Endodermal cell (in vitro differentiated cells): ENCODE results near the gene SCTR. TPM values are rescaled to one million over a fixed set of nuclear protein-coding genes. Genes with fewer than 3 reads are reported as not detected.

Experiments
- DNase-seq: peaks from one replicate; pipeline ENCODE4 v3.0.0-alpha.2; 2017
- H3K27ac ChIP-seq: 2 replicates; pipeline ENCODE4 v1.5.1; 2013; ENCODE audit warnings: mild to moderate bottlenecking, low read depth, low read length, moderate library complexity
- H3K27me3 ChIP-seq: 2 replicates; pipeline ENCODE4 v1.6.1; 2013; ENCODE audit warnings: mild to moderate bottlenecking, low read length, moderate library complexity; ENCODE audit not compliant: insufficient read depth, control insufficient read depth, poor library complexity, severe bottlenecking
- H3K36me3 ChIP-seq: 2 replicates; pipeline ENCODE4 v1.7.0; 2013; ENCODE audit warnings: mild to moderate bottlenecking, low read length, moderate library complexity; ENCODE audit not compliant: control insufficient read depth, insufficient read depth
- H3K4me1 ChIP-seq: one replicate; pipeline ENCODE4 v1.7.0; 2013; ENCODE audit warnings: low read length; ENCODE audit not compliant: control insufficient read depth, insufficient read depth
- H3K4me3 ChIP-seq: 2 replicates; pipeline ENCODE4 v1.5.1; 2013; ENCODE audit warnings: mild to moderate bottlenecking, low read length, moderate library complexity
- H3K9ac ChIP-seq: 2 replicates; pipeline ENCODE4 v1.6.1; 2013; ENCODE audit warnings: mild to moderate bottlenecking, low read length, moderate library complexity; ENCODE audit not compliant: poor library complexity, severe bottlenecking; ENCODE audit errors: extremely low read depth
- H3K9me3 ChIP-seq: 2 replicates; pipeline ENCODE4 v1.6.1; 2013; ENCODE audit warnings: mild to moderate bottlenecking, low read length, moderate library complexity; ENCODE audit not compliant: control insufficient read depth
- H3K27ac Mint-ChIP-seq: 2 replicates; pipeline ENCODE4 v1.8.0; 2020; ENCODE audit warnings: mixed read lengths
- H3K27me3 Mint-ChIP-seq: 2 replicates; pipeline ENCODE4 v1.8.0; 2021; ENCODE audit warnings: mild to moderate bottlenecking, mixed read lengths; ENCODE audit not compliant: insufficient read depth
- H3K36me3 Mint-ChIP-seq: 2 replicates; pipeline ENCODE4 v1.8.0; 2020; ENCODE audit warnings: low read depth, mixed read lengths
- H3K4me1 Mint-ChIP-seq: 2 replicates; pipeline ENCODE4 v1.8.0; 2020; ENCODE audit warnings: mixed read lengths
- H3K4me3 Mint-ChIP-seq: 2 replicates; pipeline ENCODE4 v1.8.0; 2020; ENCODE audit warnings: mild to moderate bottlenecking, moderate library complexity, mixed read lengths
- H3K9me3 Mint-ChIP-seq: 2 replicates; pipeline ENCODE4 v1.8.0; 2020; ENCODE audit warnings: mild to moderate bottlenecking, mixed read lengths
- WGBS, 2 experiments: methylation state at CpG; one replicate each; pipeline versions ENCODE4 v1.1.5 to v1.1.7; 2013; ENCODE audit warnings: missing lambda C conversion rate in 2 of 2, mixed read lengths in 1 of 2; ENCODE audit not compliant: insufficient coverage in 1 of 2, insufficient read length in 1 of 2; 5-methylcytosine and 5-hydroxymethylcytosine counted together
- total RNA-seq, 2 donors: library from RNA; stranded (reverse); fragmentation: NEBNext Ultra II Directional in 1 of 2; extraction: Animal tissue kit (Norgen Biotek cat#: 25700) in 1 of 2; gene quantifications; 2 replicates in 1 of 2; 3 replicates in 1 of 2; pipeline ENCODE4 v1.2.1, GENCODE V29; 2021
- TF ChIP-seq, protein P1 (sequence below): fragments of 200-600 bp; sonication (generic); conservative IDR thresholded peaks from 2 replicates; pipeline ENCODE4 v1.5.0; 2021; ENCODE audit warnings: antibody characterized with exemption, mild to moderate bottlenecking

Gene SCTR
- total RNA-seq, 2 donors from 2014 or later: 0.20 to 0.49 TPM

DNA sequence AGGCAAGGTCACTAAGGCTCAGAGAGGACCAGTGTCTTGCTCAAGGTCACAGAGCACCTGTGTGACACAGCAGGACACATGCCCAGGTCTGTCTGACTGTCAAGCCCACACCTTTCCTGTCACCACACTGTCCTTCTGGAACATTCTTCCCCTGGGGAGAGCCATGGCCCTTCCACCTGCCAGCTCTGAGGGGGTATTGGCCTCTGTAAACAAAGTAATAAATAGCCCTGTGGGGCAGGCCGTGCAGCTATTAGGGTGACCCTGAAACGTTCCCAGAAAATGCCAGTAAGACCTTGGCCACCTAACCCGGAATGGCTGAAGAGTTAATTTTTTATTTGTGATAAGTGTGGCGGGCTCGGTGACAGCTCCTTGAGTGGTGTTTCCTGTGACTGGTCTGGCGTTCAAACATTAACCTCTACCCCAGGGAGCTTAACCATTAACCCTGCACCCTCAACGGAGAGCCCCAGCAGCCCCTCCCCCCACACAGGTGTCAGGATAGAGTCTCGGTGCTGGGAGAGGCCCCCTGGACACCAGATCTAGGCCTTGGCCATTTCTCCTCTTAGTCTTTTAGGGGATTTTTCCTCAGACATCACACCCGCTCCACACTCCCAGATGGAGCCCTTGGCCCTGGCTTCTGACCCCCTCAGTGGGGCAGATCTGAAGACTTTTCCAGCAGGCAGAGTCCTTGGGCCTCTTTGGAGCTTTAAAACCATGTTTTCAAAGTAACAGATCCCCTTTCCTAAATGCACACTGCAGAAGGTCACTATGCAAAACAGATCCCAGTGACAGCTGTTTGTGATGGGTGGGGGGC lies 36.6 kb downstream of the SCTR start:
- Mint-ChIP-seq H3K27me3 (peaks cover 12% of the 10 kb centered on the region), H3K4me3 (peak overlapping the region; percentile 12), H3K27ac (peak overlapping the region; percentile 18), H3K36me3 (no peaks in the 10 kb centered on the region), H3K9me3 (no peaks in the 10 kb centered on the region), H3K4me1 (peaks cover 60% of the 10 kb centered on the region)
- Histone ChIP-seq H3K9me3 (no peaks in the 10 kb centered on the region), H3K27ac (no peak overlapping the region), H3K4me3 (no peak overlapping the region), H3K36me3 (no peaks in the 10 kb centered on the region), H3K4me1 (peaks cover 29% of the 10 kb centered on the region), H3K9ac (no peak overlapping the region), H3K27me3 (no peaks in the 10 kb centered on the region)
- WGBS, 2 experiments: 72 to 78% methylated on average over 1 to 9 of the region's 9 CpGs
- peak; percentile 60 for DNase-seq
- TF ChIP-seq, protein P1, sequence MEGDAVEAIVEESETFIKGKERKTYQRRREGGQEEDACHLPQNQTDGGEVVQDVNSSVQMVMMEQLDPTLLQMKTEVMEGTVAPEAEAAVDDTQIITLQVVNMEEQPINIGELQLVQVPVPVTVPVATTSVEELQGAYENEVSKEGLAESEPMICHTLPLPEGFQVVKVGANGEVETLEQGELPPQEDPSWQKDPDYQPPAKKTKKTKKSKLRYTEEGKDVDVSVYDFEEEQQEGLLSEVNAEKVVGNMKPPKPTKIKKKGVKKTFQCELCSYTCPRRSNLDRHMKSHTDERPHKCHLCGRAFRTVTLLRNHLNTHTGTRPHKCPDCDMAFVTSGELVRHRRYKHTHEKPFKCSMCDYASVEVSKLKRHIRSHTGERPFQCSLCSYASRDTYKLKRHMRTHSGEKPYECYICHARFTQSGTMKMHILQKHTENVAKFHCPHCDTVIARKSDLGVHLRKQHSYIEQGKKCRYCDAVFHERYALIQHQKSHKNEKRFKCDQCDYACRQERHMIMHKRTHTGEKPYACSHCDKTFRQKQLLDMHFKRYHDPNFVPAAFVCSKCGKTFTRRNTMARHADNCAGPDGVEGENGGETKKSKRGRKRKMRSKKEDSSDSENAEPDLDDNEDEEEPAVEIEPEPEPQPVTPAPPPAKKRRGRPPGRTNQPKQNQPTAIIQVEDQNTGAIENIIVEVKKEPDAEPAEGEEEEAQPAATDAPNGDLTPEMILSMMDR: no peak

DNA sequence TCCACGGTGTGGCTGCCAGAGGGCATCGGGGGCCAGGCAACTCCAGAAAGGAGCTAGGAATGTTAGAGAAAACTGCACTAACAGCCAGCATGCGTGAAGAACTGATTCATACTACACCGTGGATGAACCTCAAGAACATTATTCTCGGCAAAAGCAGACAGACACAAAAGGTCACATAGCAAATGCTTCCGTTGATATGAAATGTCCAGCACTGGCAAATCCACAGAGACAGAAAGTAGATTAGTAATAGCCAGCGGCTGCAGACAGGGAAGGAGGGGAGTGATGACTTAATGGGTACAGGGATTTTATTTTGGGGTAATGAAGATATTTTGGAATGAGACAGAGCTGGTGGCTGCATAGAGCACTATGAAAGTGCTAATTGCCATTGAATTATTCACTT lies 37.4 kb downstream of the SCTR start:
- Mint-ChIP-seq H3K4me1 (peaks cover 53% of the 10 kb centered on the region), H3K27ac (no peak overlapping the region), H3K9me3 (no peaks in the 10 kb centered on the region), H3K4me3 (peak overlapping the region; percentile 8), H3K27me3 (peaks cover 12% of the 10 kb centered on the region), H3K36me3 (no peaks in the 10 kb centered on the region)
- no peaks in the 10 kb centered on the region for H3K9me3 ChIP-seq
- no peak overlapping the region for H3K27ac ChIP-seq
- no peak overlapping the region for H3K9ac ChIP-seq
- peaks cover 27% of the 10 kb centered on the region for H3K4me1 ChIP-seq
- H3K27me3 ChIP-seq: no peaks in the 10 kb centered on the region
- DNase-seq: no peak
- WGBS, 2 experiments: 93% methylated on average over 7 of the region's 7 CpGs
- no peak overlapping the region for H3K4me3 ChIP-seq
- TF ChIP-seq, protein P1: no peak
- H3K36me3 ChIP-seq: no peaks in the 10 kb centered on the region

DNA sequence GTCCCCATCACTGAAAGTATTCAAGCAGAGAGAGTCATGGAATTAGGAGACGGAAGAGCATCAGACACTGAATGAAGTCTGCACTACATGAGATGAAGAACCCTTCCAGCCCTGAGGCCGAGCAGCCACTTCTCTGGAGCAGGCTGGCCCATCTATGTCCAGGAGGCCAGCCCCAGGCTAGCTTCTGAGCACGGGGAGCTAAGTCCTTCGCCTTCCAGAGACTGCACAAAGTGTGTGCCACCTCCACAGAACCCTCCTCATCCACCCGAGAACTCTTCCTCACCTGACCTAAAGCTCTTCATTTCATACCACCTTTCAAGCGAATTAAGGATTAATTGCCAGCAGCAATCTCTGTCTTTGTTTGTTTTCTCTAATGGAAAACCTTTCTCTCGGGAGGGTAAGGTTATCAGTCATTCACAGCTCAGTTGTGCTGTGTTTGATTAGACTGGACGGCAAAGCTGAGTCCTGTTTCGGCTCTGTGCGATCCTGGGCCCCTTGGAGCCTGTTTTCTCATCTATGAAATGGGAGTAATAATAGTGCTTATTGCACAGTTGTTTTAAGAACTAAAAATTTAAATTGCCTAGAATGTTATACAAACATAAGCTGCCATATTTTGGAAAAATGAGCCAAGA lies 38.0 kb downstream of the SCTR start:
- Histone ChIP-seq H3K9ac (no peak overlapping the region), H3K27me3 (no peaks in the 10 kb centered on the region), H3K9me3 (no peaks in the 10 kb centered on the region), H3K27ac (no peak overlapping the region), H3K4me1 (peaks cover 25% of the 10 kb centered on the region), H3K36me3 (no peaks in the 10 kb centered on the region), H3K4me3 (no peak overlapping the region)
- Mint-ChIP-seq H3K27me3 (peaks cover 12% of the 10 kb centered on the region), H3K4me3 (peak overlapping the region; percentile 8), H3K27ac (no peak overlapping the region), H3K4me1 (peaks cover 51% of the 10 kb centered on the region), H3K9me3 (no peaks in the 10 kb centered on the region), H3K36me3 (no peaks in the 10 kb centered on the region)
- no peak for DNase-seq
- 84 to 88% methylated on average over 6 to 10 of the region's 10 CpGs for WGBS, 2 experiments
- TF ChIP-seq, protein P1: no peak
